NCI-H2081 (cell line): Measurements from ENCODE around the gene GMFB.

Experiments
- DNase-seq, 2 experiments: peaks; one replicate each; lab custom pipeline; 2025; lab: John Stamatoyannopoulos, UW

Gene GMFB

GRCh38 chr14:54488646-54489317 lies at the start of gene GMFB:
TSS of gene GMFB (minus strand) at chr14:54488980. CDS start at chr14:54488927, 53 bp downstream.
- peak; percentile 89 to 90 for DNase-seq

- no peak for DNase-seq
Measured at GRCh38 chr14:54538055-54538454, 49.3 kb upstream of the GMFB start.

- no peak for DNase-seq
Measured at GRCh38 chr14:54537651-54538050, 48.9 kb upstream of the GMFB start.

GRCh38 chr14:54535646-54536045 lies 46.9 kb upstream of the GMFB start:
- DNase-seq = peak in 1 of 2 experiments; percentile 17

- no peak for DNase-seq
Measured at GRCh38 chr14:54535126-54535525, 46.3 kb upstream of the GMFB start.

GRCh38 chr14:54533100-54533499 lies 44.3 kb upstream of the GMFB start:
- DNase-seq = no peak

- no peak for DNase-seq
Measured at GRCh38 chr14:54532111-54533012, 43.6 kb upstream of the GMFB start.

- peak in 1 of 2 experiments; percentile 21 for DNase-seq
Measured at GRCh38 chr14:54529811-54530210, 41.0 kb upstream of the GMFB start.

- no peak for DNase-seq
Measured at GRCh38 chr14:54528973-54529372, 40.2 kb upstream of the GMFB start.

- no peak for DNase-seq
Measured at GRCh38 chr14:54524410-54524809, 35.6 kb upstream of the GMFB start.

GRCh38 chr14:54516709-54517108 lies 27.9 kb upstream of the GMFB start:
- no peak for DNase-seq

- DNase-seq = no peak
Measured at GRCh38 chr14:54515670-54516069, 26.9 kb upstream of the GMFB start.

GRCh38 chr14:54512393-54512792 lies 23.6 kb upstream of the GMFB start:
- no peak for DNase-seq

GRCh38 chr14:54509546-54510501 lies 21.0 kb upstream of the GMFB start, which contains the start of gene CGRRF1:
TSS of gene CGRRF1 (plus strand) at chr14:54509906. CDS start at chr14:54509960, 54 bp downstream.
- peak; percentile 96 to 97 for DNase-seq

- no peak for DNase-seq
Measured at GRCh38 chr14:54503486-54503885, 14.7 kb upstream of the GMFB start.

- DNase-seq = no peak
Measured at GRCh38 chr14:54502602-54503001, 13.8 kb upstream of the GMFB start.

GRCh38 chr14:54501480-54501879 lies 12.7 kb upstream of the GMFB start:
- DNase-seq = no peak

GRCh38 chr14:54500744-54501143 lies 12.0 kb upstream of the GMFB start:
- no peak for DNase-seq

- DNase-seq = no peak
Measured at GRCh38 chr14:54498579-54498978, 9.8 kb upstream of the GMFB start.

- no peak for DNase-seq
Measured at GRCh38 chr14:54498095-54498531, 9.3 kb upstream of the GMFB start.

- DNase-seq = no peak
Measured at GRCh38 chr14:54497224-54497623, 8.4 kb upstream of the GMFB start.

- no peak for DNase-seq
Measured at GRCh38 chr14:54493293-54493692, 4.5 kb upstream of the GMFB start.
